ENCODE measurements around the gene ALMS1.
"Not testable (repeated sequence)": the region's sequence is repeated elsewhere in the genome, so short reads cannot be mapped to it uniquely, and the experiment has no call there.

DNA sequence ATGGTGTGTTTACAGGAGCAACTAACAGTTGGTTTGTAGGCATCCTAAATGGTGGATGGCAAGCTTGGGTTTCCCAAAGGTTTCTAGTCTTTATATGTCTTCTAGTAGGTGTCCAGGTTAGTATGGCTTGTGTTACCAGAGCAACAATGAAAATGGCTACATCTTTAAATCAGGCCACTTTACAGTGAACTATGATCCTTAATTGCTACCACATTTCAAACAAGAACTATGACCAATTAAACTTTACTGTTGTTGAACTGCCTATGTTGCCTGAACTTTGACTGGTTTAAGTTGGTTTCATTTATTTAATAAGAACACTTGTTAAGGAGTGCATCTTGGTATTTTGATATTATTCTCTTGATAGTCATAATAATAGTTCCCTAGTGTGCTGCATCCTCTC, 251.3 kb downstream of the ALMS1 start:
- TF ChIP-seq, protein P1, sequence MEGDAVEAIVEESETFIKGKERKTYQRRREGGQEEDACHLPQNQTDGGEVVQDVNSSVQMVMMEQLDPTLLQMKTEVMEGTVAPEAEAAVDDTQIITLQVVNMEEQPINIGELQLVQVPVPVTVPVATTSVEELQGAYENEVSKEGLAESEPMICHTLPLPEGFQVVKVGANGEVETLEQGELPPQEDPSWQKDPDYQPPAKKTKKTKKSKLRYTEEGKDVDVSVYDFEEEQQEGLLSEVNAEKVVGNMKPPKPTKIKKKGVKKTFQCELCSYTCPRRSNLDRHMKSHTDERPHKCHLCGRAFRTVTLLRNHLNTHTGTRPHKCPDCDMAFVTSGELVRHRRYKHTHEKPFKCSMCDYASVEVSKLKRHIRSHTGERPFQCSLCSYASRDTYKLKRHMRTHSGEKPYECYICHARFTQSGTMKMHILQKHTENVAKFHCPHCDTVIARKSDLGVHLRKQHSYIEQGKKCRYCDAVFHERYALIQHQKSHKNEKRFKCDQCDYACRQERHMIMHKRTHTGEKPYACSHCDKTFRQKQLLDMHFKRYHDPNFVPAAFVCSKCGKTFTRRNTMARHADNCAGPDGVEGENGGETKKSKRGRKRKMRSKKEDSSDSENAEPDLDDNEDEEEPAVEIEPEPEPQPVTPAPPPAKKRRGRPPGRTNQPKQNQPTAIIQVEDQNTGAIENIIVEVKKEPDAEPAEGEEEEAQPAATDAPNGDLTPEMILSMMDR (IDR thresholded peaks at IDR 0.05): not testable (repeated sequence)
- TF ChIP-seq POLR2AphosphoS5, POLR2A (IDR thresholded peaks at IDR 0.05): not testable (repeated sequence)
